Stimulated activated CD8-positive, alpha-beta memory T cell treated with anti-CD3 and anti-CD28 coated beads, Interleukin-15, amount 100 ng/mL, for 24 hours (primary cell): ENCODE results near the gene CCDC102A.
"Not testable (repeated sequence)": the region's sequence is repeated elsewhere in the genome, so short reads cannot be mapped to it uniquely, and the experiment has no call there.

Experiments
- DNase-seq: peaks from one replicate; pipeline ENCODE4 v3.0.0-alpha.2; 2020; ENCODE audit warnings: low read depth

Gene CCDC102A

DNA sequence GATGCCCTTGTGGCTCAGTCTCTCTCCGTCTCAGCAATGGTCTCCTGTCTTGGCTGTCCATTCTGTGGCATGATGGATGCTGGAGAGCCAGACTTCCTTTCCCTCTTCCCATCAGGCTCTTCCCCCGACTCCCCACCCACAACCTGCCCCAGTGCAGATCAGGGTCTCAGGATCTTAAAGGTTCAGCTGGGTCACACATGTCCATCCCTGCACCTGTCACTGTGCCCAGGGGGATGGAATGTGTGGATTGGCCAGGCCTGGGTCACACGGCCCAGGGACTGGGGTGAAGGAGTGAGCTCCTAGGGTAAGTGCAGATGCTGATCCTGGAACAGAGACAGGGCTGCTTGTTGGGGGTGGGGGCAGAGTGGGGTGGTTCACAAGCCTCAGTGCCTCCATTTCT, 29.1 kb upstream of the CCDC102A start:
- no peak for DNase-seq

- no peak for DNase-seq
Observed at GRCh38 chr16:57564571-57565270, 28.4 kb upstream of the CCDC102A start.

- DNase-seq = no peak
Observed at GRCh38 chr16:57563761-57564160, 27.4 kb upstream of the CCDC102A start.

- no peak for DNase-seq
Observed at GRCh38 chr16:57563487-57563750, 27.0 kb upstream of the CCDC102A start.

GRCh38 chr16:57562669-57563486, 26.5 kb upstream of the CCDC102A start:
- DNase-seq = no peak

- DNase-seq = no peak
Observed at GRCh38 chr16:57562066-57562465, 25.7 kb upstream of the CCDC102A start.

DNA sequence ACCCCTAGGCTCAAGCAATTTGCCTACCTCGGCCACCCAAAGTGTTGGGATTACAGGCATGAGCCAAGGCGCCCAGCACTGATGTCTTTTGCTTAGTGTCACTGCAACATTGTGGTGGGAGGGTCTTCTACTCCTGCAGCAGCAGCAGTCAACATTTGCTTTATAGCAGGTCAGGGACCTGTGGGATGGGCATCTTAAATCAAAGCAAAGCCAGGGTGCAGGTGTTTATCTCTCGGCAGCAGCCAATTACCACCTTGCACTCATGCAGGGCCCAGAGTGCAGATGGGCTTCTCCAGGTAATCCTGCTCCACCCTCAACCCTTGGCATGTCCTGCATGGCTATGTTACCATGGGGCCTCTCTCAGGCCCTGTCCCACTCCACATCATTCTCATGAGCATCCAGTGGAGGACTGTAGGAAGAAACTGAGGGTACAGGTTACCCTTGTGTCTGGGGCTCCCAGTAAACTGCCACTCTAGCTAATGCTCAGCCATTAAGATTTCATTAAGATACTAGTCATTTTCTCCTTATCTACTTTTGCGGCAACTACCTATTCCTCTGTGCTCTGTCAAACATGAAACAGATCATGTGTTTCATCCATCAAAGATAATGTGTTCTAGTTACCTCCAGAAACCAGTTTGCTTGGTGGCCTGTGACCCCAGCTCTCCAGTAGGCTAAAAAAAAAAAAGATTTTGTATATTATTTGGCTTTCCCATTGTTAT, 22.9 kb upstream of the CCDC102A start:
- no peak for DNase-seq

DNA sequence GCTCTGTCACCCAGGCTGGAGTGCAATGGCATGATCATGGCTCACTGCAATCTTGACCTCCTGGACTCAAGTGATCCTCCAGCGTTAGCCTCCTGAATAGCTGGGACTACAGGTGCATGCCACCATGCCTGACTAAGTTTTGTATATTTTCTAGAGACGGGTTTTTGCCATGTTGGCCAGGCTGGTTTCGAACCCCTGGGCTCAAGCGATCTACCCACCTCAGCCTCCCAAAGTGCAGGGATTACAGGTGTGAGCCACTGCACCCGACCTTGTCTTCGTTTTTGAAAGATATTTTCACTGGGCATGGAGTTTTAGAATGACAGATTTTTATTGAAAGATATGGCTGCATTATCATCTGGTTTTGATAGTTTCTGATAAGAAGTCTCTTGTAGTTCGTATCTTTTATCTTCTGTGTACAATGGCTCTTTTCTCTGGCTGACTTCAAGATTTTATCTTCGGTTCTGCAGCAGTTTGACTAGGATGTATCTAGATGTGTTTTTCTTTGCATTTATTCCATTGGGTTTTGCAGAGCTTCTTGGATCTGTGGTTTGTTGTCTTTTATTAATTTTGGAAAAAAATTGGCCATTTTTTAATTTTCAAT, 20.7 kb upstream of the CCDC102A start:
- no peak for DNase-seq

DNA sequence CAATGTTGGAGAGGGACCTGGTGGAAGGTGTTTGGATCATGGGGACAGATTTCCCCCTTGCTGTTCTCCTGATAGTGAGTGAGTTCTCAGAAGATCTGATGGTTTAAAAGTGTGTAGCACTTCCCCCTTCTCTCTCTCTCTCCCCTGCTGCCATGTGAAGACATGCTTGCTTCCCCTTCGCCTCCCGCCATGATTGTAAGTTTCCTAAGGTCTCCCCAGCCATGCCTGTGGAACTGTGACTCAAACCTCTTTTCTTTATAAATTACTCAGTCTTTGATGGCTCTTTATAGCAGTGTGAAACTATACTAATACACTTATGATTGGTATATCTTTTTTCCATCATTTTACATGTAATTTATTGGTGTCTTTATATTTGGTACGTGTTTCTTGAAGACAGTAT, 19.5 kb upstream of the CCDC102A start:
- no peak for DNase-seq

DNA sequence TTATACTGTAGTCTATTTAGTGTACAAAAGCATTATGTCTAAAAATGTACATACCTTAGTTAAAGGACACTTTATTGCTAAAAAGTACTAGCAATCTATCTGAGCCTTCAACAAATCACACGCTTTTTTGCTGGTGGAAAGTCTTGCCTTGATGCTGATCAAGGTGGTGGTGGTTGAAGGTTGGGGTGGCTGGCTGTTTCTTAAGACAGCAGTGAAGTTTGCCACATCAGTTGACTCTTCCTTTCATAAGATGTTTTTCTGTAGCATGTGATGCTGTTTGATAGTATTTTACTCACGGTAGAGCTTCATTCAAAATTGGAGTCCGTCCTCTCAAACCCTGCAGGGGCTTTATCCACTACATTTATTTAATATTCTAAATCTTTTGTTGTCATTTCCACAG, 14.7 kb upstream of the CCDC102A start:
- DNase-seq = no peak

DNA sequence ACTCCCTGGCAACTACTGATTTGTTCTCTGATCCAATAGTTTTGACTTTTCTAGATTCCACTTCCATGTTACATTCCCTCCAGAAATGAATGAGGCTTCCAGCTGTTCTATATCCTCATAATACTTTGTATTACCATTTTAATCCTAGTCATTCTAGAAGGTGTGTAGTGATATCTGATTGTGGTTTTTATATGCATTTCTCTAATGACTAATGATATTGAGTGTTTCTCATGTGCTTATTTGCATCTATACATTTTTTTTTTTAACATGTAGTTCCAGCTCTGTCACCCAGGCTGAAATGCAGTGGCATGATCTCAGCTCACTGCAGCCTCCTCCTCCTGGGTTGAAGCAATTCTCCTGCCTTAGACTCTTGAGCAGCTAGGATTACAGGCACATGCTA, 13.4 kb upstream of the CCDC102A start:
- no peak for DNase-seq

DNA sequence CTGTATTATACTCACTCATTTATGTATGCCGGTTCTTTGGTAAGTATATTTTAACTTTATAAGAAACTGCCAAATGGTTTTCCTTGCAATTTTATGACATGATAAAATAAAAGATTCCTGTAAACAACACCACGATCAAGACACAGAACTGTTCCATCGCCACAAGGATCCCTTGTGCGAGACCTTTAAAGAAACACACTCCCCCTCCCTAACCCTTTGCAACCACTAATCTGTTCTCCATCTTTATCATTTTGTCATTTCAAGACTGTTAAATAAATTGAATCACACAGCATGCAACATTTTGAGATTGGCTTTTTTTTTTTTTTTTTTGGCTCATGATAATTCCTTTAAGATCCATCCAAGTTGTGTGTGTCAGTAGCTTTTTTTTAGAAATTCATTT, 12.0 kb upstream of the CCDC102A start:
- DNase-seq = no peak

DNA sequence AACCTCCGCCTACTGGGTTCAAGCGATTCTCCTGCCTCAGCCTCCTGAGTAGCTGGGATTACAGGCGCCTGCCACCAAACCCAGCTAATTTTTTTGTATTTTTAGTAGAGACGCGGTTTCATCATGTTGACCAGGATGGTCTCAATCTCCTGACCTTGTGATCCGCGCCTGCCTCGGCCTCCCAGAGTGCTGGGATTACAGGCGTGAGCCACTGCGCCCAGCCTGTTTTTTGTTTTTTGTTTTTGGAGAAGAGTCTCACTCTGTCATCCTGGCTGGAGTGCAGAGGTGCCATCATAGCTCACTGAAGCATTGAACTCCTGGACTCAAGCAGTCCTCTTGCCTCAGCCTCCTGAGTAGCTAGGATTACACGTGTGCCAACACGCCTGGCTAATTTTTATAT, 11.2 kb upstream of the CCDC102A start:
- DNase-seq = not testable (repeated sequence)

- no peak for DNase-seq
Observed at GRCh38 chr16:57544124-57544653, 7.8 kb upstream of the CCDC102A start.

DNA sequence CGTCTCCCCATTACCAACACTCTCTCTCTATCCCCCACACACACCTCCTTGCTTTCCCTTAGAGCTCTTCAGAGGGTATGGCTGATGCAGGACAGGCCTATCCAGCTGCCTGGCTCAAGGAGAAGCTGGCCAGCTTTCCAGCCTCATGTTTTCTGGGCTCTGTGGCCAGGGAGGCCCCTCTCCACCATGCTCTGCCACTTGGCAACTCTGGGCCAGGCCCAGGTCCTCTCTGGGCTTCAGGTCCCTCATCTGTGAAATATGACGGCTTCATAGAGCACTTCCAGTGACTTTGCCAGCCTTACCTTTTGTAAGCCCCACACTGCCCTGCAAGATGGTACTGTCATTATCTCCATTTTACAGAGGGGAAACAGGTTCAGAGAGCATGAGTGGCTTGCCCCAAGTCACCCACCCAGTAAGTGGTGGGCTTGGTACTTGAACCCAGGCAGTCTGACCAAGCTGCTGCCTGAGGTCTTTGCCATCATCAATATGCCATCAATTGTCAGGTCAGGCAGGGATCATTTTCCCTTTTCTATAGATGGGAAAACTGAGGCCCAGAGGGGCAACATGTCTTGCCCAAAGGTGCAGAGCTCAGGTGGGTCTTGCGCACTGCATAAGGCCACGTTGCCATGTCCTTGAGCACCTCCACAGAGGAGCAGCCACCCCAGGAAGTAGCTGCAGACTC, 5.5 kb upstream of the CCDC102A start:
- DNase-seq = no peak

DNA sequence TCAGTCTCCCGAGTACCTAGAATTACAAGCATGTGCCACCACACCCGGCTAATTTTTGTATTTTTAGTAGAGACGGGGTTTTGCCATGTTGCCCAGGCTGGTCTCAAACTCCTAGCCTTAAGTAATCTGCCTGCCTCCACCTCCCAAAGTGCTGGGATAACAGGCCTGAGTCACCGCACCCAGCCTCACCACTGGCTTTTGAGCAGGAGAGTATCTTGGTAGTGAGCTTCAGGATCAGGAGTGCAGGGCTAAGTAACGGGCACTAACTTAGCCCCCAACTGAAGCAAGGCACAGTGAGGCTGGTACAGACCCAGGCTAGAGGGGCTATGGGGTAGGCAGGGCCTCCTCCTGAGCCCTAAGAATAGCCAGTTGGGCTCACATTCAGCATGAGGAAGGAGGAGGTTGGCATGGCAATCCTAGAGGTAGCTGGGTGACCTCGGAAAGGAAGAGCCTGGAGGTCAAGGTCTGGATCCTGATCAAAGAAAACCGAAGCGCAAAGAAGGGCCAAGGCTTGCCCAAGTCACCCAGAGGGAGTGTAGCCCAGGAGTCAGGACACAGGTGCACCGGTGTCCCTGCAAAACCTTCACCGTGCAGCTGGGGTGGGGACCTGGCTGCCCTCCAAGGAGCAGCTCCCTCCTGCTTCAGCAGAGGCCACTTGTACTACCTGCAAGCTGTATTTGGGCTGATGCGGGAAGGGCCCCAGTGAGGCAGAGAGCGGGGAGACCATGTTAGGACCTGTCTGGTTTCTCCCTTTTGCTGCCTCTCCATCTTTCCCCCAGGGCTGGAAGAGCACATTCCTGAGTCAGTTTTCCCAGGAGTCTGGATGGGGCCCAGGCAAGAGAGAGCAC, 4.8 kb upstream of the CCDC102A start:
- DNase-seq = no peak

GRCh38 chr16:57540387-57540786, 4.0 kb upstream of the CCDC102A start:
- DNase-seq = no peak

GRCh38 chr16:57539072-57539796, 2.9 kb upstream of the CCDC102A start:
- DNase-seq = no peak

DNA sequence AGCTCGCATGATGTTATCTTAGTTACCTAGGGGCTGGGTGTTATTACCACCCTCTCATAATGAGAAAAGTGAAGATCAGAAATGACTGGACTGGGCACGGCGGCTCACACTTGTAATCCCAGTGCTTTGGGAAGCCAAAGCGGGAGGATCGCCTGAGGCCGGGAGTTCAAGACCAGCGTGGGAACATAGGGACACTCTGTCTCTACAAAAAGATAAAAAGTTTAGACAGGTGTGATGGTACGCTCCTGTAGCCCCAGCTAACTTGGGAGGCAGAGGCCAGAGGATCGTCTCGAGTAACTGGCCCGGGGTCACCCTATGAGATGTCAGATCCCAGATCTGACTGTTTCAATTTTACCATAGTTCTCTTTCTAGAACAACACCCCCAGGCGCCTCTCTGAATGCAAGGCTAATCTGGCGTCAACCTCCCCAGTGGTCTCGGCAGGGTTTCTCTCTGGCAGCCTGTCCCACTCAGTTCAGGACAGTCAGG, 1.9 kb upstream of the CCDC102A start:
- DNase-seq = no peak

- no peak for DNase-seq
Observed at GRCh38 chr16:57537581-57538234, 1.3 kb upstream of the CCDC102A start.
